Naive thymus-derived CD4-positive, alpha-beta T cell (primary cell): ENCODE results near the gene MAGEA9B. TPM values are rescaled to one million over a fixed set of nuclear protein-coding genes. Genes with fewer than 3 reads are reported as not detected.
"Not testable (repeated sequence)": the region's sequence is repeated elsewhere in the genome, so short reads cannot be mapped to it uniquely, and the experiment has no call there.

ENCODE experiments used
- ATAC-seq: fragments of 150-1000 bp; cut with Tn5 transposase; 2 replicates; pipeline ENCODE4 v1.10.0; 2021; ENCODE audit warnings: mild to moderate bottlenecking, moderate library complexity
- CTCF ChIA-PET: fragments of 350-600 bp; sonication (Branson Sonifier 250); formaldehyde crosslinking; loops from one replicate; lab custom pipeline; 2021; ENCODE audit warnings: antibody characterized with exemption; lab: Charles Lee
- POLR2A ChIA-PET: fragments of 350-600 bp; sonication (Branson Sonifier 250); formaldehyde crosslinking; loops from one replicate; lab custom pipeline; 2021; ENCODE audit warnings: antibody characterized with exemption, inconsistent platforms; lab: Charles Lee
- DNase-seq, 9 donors: peaks; one replicate each; pipeline versions ENCODE4 v3.0.0 to v3.0.0-alpha.2; 2020 to 2022; ENCODE audit warnings: mixed read lengths in 1 of 9
- H3K27ac ChIP-seq: one replicate; pipeline ENCODE4 v1.7.0; 2013; ENCODE audit warnings: mild to moderate bottlenecking, low read depth, low read length, moderate library complexity
- H3K27me3 ChIP-seq, 2 donors: one replicate each; pipeline ENCODE4 v1.7.0; 2013; ENCODE audit warnings: low read length in 2 of 2, mild to moderate bottlenecking in 2 of 2, moderate library complexity in 2 of 2; ENCODE audit not compliant: control insufficient read depth in 2 of 2, insufficient read depth in 2 of 2
- H3K36me3 ChIP-seq, 3 experiments: 1 replicate in 2 of 3; 2 replicates in 1 of 3; pipeline ENCODE4 v1.7.0; 2013; ENCODE audit warnings: low read length in 3 of 3, mild to moderate bottlenecking in 3 of 3, moderate library complexity in 1 of 3; ENCODE audit not compliant: insufficient read depth in 3 of 3, control insufficient read depth in 2 of 3
- H3K4me1 ChIP-seq, 2 donors: one replicate each; pipeline ENCODE4 v1.7.0; 2013; ENCODE audit warnings: low read length in 2 of 2, mild to moderate bottlenecking in 2 of 2, moderate library complexity in 1 of 2; ENCODE audit not compliant: control insufficient read depth in 2 of 2, insufficient read depth in 2 of 2
- H3K4me3 ChIP-seq: 2 replicates; pipeline ENCODE4 v1.7.0; 2013; ENCODE audit warnings: mild to moderate bottlenecking, low read length
- H3K9me3 ChIP-seq, 3 experiments: 1 replicate in 2 of 3; 2 replicates in 1 of 3; pipeline ENCODE4 v1.7.0; 2013; ENCODE audit warnings: low read length in 3 of 3; ENCODE audit not compliant: control insufficient read depth in 2 of 3
- H3K27ac Mint-ChIP-seq, 9 donors: one replicate each; pipeline ENCODE4 v1.8.0; 2020 to 2022; ENCODE audit warnings: mixed read lengths in 9 of 9, mild to moderate bottlenecking in 8 of 9, moderate library complexity in 5 of 9, inconsistent platforms in 2 of 9
- H3K27me3 Mint-ChIP-seq, 5 donors: one replicate each; pipeline ENCODE4 v1.8.0; 2021 to 2022; ENCODE audit warnings: mixed read lengths in 5 of 5, mild to moderate bottlenecking in 1 of 5
- H3K36me3 Mint-ChIP-seq, 5 donors: one replicate each; pipeline ENCODE4 v1.8.0; 2020 to 2022; ENCODE audit warnings: mixed read lengths in 5 of 5, mild to moderate bottlenecking in 3 of 5, inconsistent platforms in 1 of 5
- H3K4me1 Mint-ChIP-seq, 7 donors: one replicate each; pipeline ENCODE4 v1.8.0; 2020 to 2022; ENCODE audit warnings: mixed read lengths in 7 of 7, mild to moderate bottlenecking in 3 of 7, inconsistent platforms in 1 of 7
- H3K4me3 Mint-ChIP-seq, 10 donors: one replicate each; pipeline ENCODE4 v1.8.0; 2020 to 2022; ENCODE audit warnings: mild to moderate bottlenecking in 10 of 10, mixed read lengths in 10 of 10, moderate library complexity in 6 of 10, inconsistent platforms in 2 of 10
- H3K9me3 Mint-ChIP-seq, 11 donors: one replicate each; pipeline ENCODE4 v1.8.0; 2020 to 2022; ENCODE audit warnings: mixed read lengths in 11 of 11, mild to moderate bottlenecking in 4 of 11, inconsistent platforms in 1 of 11, moderate library complexity in 1 of 11
- intact Hi-C, 2 donors: fragments of 100-400 bp; cut with micrococcal nuclease; formaldehyde crosslinking; loops; one replicate each; pipeline ENCODE4 v1.15.1; 2023
- polyA plus RNA-seq, 2 donors: library from polyadenylated mRNA; unstranded; fragments of 300-500 nt; fragmentation: Illumina TruSeq; gene quantifications; one replicate each; pipeline ENCODE4 v1.2.3, GENCODE V29; 2021
- total RNA-seq, 6 experiments: library from RNA in 5 of 6; stranded (reverse) in 5 of 6; gene quantifications; 1 replicate in 5 of 6; 2 replicates in 1 of 6; pipeline ENCODE4 v1.2.3 and lab custom pipeline; 2021 to 2026

Gene MAGEA9B
- total and polyA plus RNA-seq, 7 experiments from 2014 or later: not detected

GRCh38 chrX:149563359-149563758, 23.9 kb downstream of the MAGEA9B start:
- H3K27ac ChIP-seq: no peak overlapping the region
- intact Hi-C loops: no loop called here
- H3K27me3 Mint-ChIP-seq: no peaks in the 10 kb centered on the region
- no peaks in the 10 kb centered on the region for H3K4me1 ChIP-seq
- DNase-seq (no peak), ATAC-seq (no peak)
- H3K4me1 Mint-ChIP-seq: no peaks in the 10 kb centered on the region
- H3K9me3 Mint-ChIP-seq: no peaks in the 10 kb centered on the region
- H3K27me3 ChIP-seq: no peaks in the 10 kb centered on the region
- H3K27ac Mint-ChIP-seq: no peak overlapping the region
- H3K4me3 Mint-ChIP-seq: no peak overlapping the region
- POLR2A ChIA-PET: no interaction called here
- no peak overlapping the region for H3K4me3 ChIP-seq
- no peaks in the 10 kb centered on the region for H3K9me3 ChIP-seq
- H3K36me3 ChIP-seq: no peaks in the 10 kb centered on the region
- CTCF ChIA-PET: no interaction called here
- no peaks in the 10 kb centered on the region for H3K36me3 Mint-ChIP-seq

GRCh38 chrX:149555251-149555650, 32.0 kb downstream of the MAGEA9B start:
- H3K4me3 ChIP-seq, H3K4me1 ChIP-seq, POLR2A ChIA-PET, H3K27ac Mint-ChIP-seq, DNase-seq, H3K36me3 ChIP-seq, H3K9me3 ChIP-seq, H3K4me3 Mint-ChIP-seq, H3K27ac ChIP-seq, H3K27me3 Mint-ChIP-seq, H3K27me3 ChIP-seq, CTCF ChIA-PET, ATAC-seq, H3K4me1 Mint-ChIP-seq, H3K9me3 Mint-ChIP-seq, H3K36me3 Mint-ChIP-seq, intact Hi-C loops: not testable (repeated sequence)

GRCh38 chrX:149551939-149552248, 35.4 kb downstream of the MAGEA9B start:
- CTCF ChIA-PET, POLR2A ChIA-PET, DNase-seq: not testable (repeated sequence)

GRCh38 chrX:149551245-149551938, 35.9 kb downstream of the MAGEA9B start:
- intact Hi-C loops, H3K36me3 ChIP-seq, H3K36me3 Mint-ChIP-seq, H3K4me1 ChIP-seq, H3K4me3 Mint-ChIP-seq, H3K27ac ChIP-seq, H3K27ac Mint-ChIP-seq, H3K9me3 Mint-ChIP-seq, POLR2A ChIA-PET, H3K9me3 ChIP-seq, H3K27me3 ChIP-seq, DNase-seq, ATAC-seq, H3K4me3 ChIP-seq, H3K27me3 Mint-ChIP-seq, CTCF ChIA-PET, H3K4me1 Mint-ChIP-seq: not testable (repeated sequence)

More at GRCh38 chrX:149551939-149552248, 35.4 kb downstream of the MAGEA9B start:
- H3K4me3 ChIP-seq, H3K27ac Mint-ChIP-seq, H3K4me1 ChIP-seq, H3K9me3 Mint-ChIP-seq, H3K4me1 Mint-ChIP-seq, ATAC-seq, H3K36me3 Mint-ChIP-seq, H3K36me3 ChIP-seq, H3K27ac ChIP-seq, H3K27me3 Mint-ChIP-seq, intact Hi-C loops, H3K9me3 ChIP-seq, H3K4me3 Mint-ChIP-seq, H3K27me3 ChIP-seq: not testable (repeated sequence)

GRCh38 chrX:149550454-149550853, 36.8 kb downstream of the MAGEA9B start:
- intact Hi-C loops, POLR2A ChIA-PET, DNase-seq, CTCF ChIA-PET, H3K4me1 ChIP-seq, H3K4me3 Mint-ChIP-seq, H3K4me1 Mint-ChIP-seq, H3K4me3 ChIP-seq, H3K27me3 ChIP-seq, H3K9me3 Mint-ChIP-seq, H3K36me3 Mint-ChIP-seq, H3K27me3 Mint-ChIP-seq, H3K27ac ChIP-seq, H3K36me3 ChIP-seq, H3K27ac Mint-ChIP-seq, H3K9me3 ChIP-seq: not testable (repeated sequence)
- ATAC-seq: peak; percentile 45

GRCh38 chrX:149549701-149550100, 37.6 kb downstream of the MAGEA9B start, which contains the start of gene HSFX3:
TSS of gene HSFX3 (minus strand) at chrX:149549924. CDS start at chrX:149549852, 72 bp downstream.
- intact Hi-C loops: loop anchor here in 1 of 2 donors (10.0 kb wide), 5 partner anchors 85 to 1845 kb away; partner anchors contain the start of genes CD99L2, MAMLD1, MTMR1 and TMEM185A

GRCh38 chrX:149547782-149548181, 39.5 kb downstream of the MAGEA9B start:
- DNase-seq, POLR2A ChIA-PET, H3K27me3 ChIP-seq, H3K36me3 Mint-ChIP-seq, H3K27ac ChIP-seq, H3K9me3 ChIP-seq, H3K27me3 Mint-ChIP-seq, H3K4me3 ChIP-seq, CTCF ChIA-PET, H3K27ac Mint-ChIP-seq, H3K36me3 ChIP-seq, H3K4me1 ChIP-seq, H3K4me1 Mint-ChIP-seq, ATAC-seq, H3K4me3 Mint-ChIP-seq, H3K9me3 Mint-ChIP-seq: not testable (repeated sequence)
- intact Hi-C loops: loop anchor here in 1 of 2 donors (10.0 kb wide), 5 partner anchors 87 to 1847 kb away; partner anchors contain the start of genes CD99L2, MAMLD1, MTMR1 and TMEM185A

More at GRCh38 chrX:149549701-149550100, 37.6 kb downstream of the MAGEA9B start, which contains the start of gene HSFX3:
- H3K9me3 ChIP-seq, DNase-seq, H3K4me1 ChIP-seq, H3K9me3 Mint-ChIP-seq, H3K27ac ChIP-seq, CTCF ChIA-PET, H3K36me3 ChIP-seq, H3K27me3 ChIP-seq, H3K4me3 ChIP-seq, H3K4me3 Mint-ChIP-seq, H3K4me1 Mint-ChIP-seq, POLR2A ChIA-PET, H3K27me3 Mint-ChIP-seq, H3K36me3 Mint-ChIP-seq, ATAC-seq, H3K27ac Mint-ChIP-seq: not testable (repeated sequence)
